ENCODE measurements around the gene ARAP3. TPM values are rescaled to one million over a fixed set of nuclear protein-coding genes. Genes with fewer than 3 reads are reported as not detected.
A peak's percentile ranks its signal among the peaks of the same experiment; 100 is the strongest.

ARAP3 gene
- total and polyA plus RNA-seq, 2 donors (not counting 3 experiments of a cell fraction or from before 2014, with no cell fraction given) = 60.6 to 136 TPM

GRCh38 chr5:141672841-141673813 is 8.9 kb downstream of the ARAP3 start:
- TF ChIP-seq POLR2A (IDR thresholded peaks at IDR 0.05; ENCODE audit: low read depth, low read length) (peak; percentile 28), GATA2 (IDR thresholded peaks at IDR 0.05; ENCODE audit: insufficient read depth, insufficient read length, low read depth, low read length) (no peak)
- Histone ChIP-seq H3K9me1 (replicated peaks; ENCODE audit: control insufficient read depth, extremely low read depth, insufficient read depth, low read length) (no peaks in the 10 kb centered on the region), H3K27ac (ENCODE audit: insufficient read depth, low read depth, low read length) (no peak overlapping the region), H3K9ac (replicated peaks; ENCODE audit: extremely low read depth, insufficient read depth, low read length) (no peak overlapping the region), H3K4me1 (ENCODE audit: control insufficient read depth, extremely low read depth, insufficient read depth, low read length) (peaks cover 26% of the 10 kb centered on the region), H2AFZ (ENCODE audit: low read depth, low read length) (no peak overlapping the region), H3K36me3 (ENCODE audit: control insufficient read depth in 2 of 2, extremely low read depth in 1 of 2, insufficient read depth in 2 of 2, low read length in 2 of 2) (peaks cover 22 to 57% of the 10 kb centered on the region in 2 experiments), H3K4me2 (ENCODE audit: insufficient read depth, low read length) (no peak overlapping the region), H4K20me1 (replicated peaks; ENCODE audit: control insufficient read depth, extremely low read depth, insufficient read depth, low read length) (no peaks in the 10 kb centered on the region), H3K9me3 (replicated peaks; ENCODE audit: control insufficient read depth, insufficient read depth, low read length) (no peaks in the 10 kb centered on the region), H3K4me3 (replicated peaks in 1 of 3; ENCODE audit: insufficient read depth in 1 of 3, low read depth in 1 of 3, low read length in 3 of 3) (no peak overlapping the region), H3K79me2 (ENCODE audit: control insufficient read depth, insufficient read depth, low read length) (peaks cover 37% of the 10 kb centered on the region), H3K27me3 (ENCODE audit: control insufficient read depth in 2 of 2, insufficient read depth in 2 of 2, low read length in 2 of 2) (no peaks in the 10 kb centered on the region)
- BruUV-seq (replicated peaks) = no TSS peak
- dilution Hi-C loops (cut with MboI; ENCODE audit: extremely low pct_ligation_motif_present, low sequenced_read_pairs) = no loop called here
- DNase-seq (ENCODE audit: low read depth, low spot score) (no peak), FAIRE-seq (peak; percentile 67)
- ChIA-PET CTCF (interaction anchor here (0.6 to 0.9 kb wide), 2 partner anchors 19 to 217 kb away, joined by 3 to 4 read pairs; no protein-coding TSS in a partner anchor), POLR2A (interaction anchor here (0.6 kb wide), 1 partner anchor 13 kb away, joined by 3 read pairs; no protein-coding TSS in a partner anchor)
- intact Hi-C loops (cut with micrococcal nuclease) = no loop called here

DNA sequence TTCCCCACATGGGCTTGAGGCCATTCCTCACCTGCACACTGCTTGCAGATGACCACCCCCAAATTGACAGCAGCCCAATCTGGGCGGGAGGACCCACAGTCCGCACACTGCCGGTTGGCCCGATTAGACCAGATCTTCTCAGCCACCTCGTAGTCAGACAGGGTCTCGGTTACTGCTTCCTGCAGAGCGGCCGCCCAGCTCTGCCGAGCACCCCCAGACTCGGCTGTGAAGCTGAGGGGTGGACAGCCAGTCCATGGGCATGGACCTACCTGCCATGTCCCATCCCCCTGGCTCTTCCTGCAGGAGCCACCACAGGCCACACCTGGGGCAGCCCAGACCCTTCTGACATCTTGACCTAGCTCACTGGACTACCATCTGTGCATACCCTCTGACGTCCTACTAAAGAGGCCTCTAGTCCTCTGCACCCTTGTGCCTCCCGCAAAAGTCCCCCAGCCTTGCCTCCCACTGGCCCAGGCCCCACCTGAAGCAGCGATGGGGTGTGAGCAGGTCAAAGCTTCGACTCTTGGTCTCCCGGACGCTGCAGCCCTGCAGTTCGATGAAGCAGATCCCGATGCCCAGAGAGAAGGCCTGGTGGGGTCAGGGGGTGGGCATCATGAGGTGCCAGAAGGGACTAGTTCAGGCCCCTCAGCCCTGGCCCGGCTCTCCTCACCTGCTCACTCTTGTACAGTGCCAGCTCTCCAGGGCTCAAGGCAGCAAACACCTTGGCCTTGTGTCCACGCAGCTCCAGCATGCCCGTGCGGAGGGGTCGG is 9.8 kb downstream of the ARAP3 start:
- Histone ChIP-seq H3K36me3 (ENCODE audit: control insufficient read depth in 2 of 2, extremely low read depth in 1 of 2, insufficient read depth in 2 of 2, low read length in 2 of 2) (peaks cover 22 to 55% of the 10 kb centered on the region in 2 experiments), H3K9ac (replicated peaks; ENCODE audit: extremely low read depth, insufficient read depth, low read length) (no peak overlapping the region), H4K20me1 (replicated peaks; ENCODE audit: control insufficient read depth, extremely low read depth, insufficient read depth, low read length) (no peaks in the 10 kb centered on the region), H3K4me1 (ENCODE audit: control insufficient read depth, extremely low read depth, insufficient read depth, low read length) (peaks cover 18% of the 10 kb centered on the region), H2AFZ (ENCODE audit: low read depth, low read length) (no peak overlapping the region), H3K4me2 (ENCODE audit: insufficient read depth, low read length) (no peak overlapping the region), H3K4me3 (replicated peaks in 1 of 3; ENCODE audit: insufficient read depth in 1 of 3, low read depth in 1 of 3, low read length in 3 of 3) (no peak overlapping the region), H3K9me1 (replicated peaks; ENCODE audit: control insufficient read depth, extremely low read depth, insufficient read depth, low read length) (no peaks in the 10 kb centered on the region), H3K79me2 (ENCODE audit: control insufficient read depth, insufficient read depth, low read length) (peaks cover 30% of the 10 kb centered on the region), H3K9me3 (replicated peaks; ENCODE audit: control insufficient read depth, insufficient read depth, low read length) (no peaks in the 10 kb centered on the region), H3K27ac (ENCODE audit: insufficient read depth, low read depth, low read length) (no peak overlapping the region), H3K27me3 (ENCODE audit: control insufficient read depth in 2 of 2, insufficient read depth in 2 of 2, low read length in 2 of 2) (no peaks in the 10 kb centered on the region)
- no peak for TF ChIP-seq CTCF (IDR thresholded peaks at IDR 0.05; ENCODE audit: extremely low read depth in 1 of 2, insufficient read depth in 1 of 2, low read depth in 1 of 2, low read length in 2 of 2)
- FAIRE-seq = no peak
- DNase-seq (ENCODE audit: low read depth, low spot score) = no peak
- intact Hi-C loops (cut with micrococcal nuclease) (no loop called here), dilution Hi-C loops (cut with MboI; ENCODE audit: extremely low pct_ligation_motif_present, low sequenced_read_pairs) (no loop called here)
- ChIA-PET CTCF (interaction anchor here (0.8 to 0.9 kb wide), 2 partner anchors 20 to 23 kb away, joined by 3 read pairs; no protein-coding TSS in a partner anchor), POLR2A (no interaction called here)
- TSS peak; percentile 21 for BruUV-seq (replicated peaks)

Data from endothelial cell of umbilical vein (primary cell).